Calu3 (cell line): ENCODE results near the gene MSMO1. TPM values are rescaled to one million over a fixed set of nuclear protein-coding genes. Genes with fewer than 3 reads are reported as not detected.

Source experiments
- BruUV-seq: library from RNA; stranded (reverse); fragments of 400-500 nt; replicated peaks from 2 replicates; lab custom pipeline; 2021; lab: Mats Ljungman, UMichigan
- CTCF ChIA-PET: fragments of 300-600 bp; sonication (Branson Sonifier 250); formaldehyde crosslinking; loops from one replicate; lab custom pipeline; 2022; ENCODE audit warnings: antibody characterized with exemption; lab: Charles Lee
- DNase-seq: peaks from one replicate; pipeline ENCODE4 v3.0.0; 2022
- H3K27ac Mint-ChIP-seq: one replicate; pipeline ENCODE4 v1.8.0; 2022; ENCODE audit warnings: mixed read lengths; ENCODE audit not compliant: unreplicated experiment
- H3K27me3 Mint-ChIP-seq: one replicate; pipeline ENCODE4 v1.8.0; 2022; ENCODE audit warnings: mixed read lengths; ENCODE audit not compliant: unreplicated experiment
- H3K36me3 Mint-ChIP-seq: one replicate; pipeline ENCODE4 v1.8.0; 2022; ENCODE audit warnings: mild to moderate bottlenecking, moderate library complexity, mixed read lengths; ENCODE audit not compliant: insufficient read depth, unreplicated experiment
- H3K4me1 Mint-ChIP-seq: one replicate; pipeline ENCODE4 v1.8.0; 2022; ENCODE audit warnings: mild to moderate bottlenecking, low read depth, mixed read lengths; ENCODE audit not compliant: unreplicated experiment
- H3K4me3 Mint-ChIP-seq: one replicate; pipeline ENCODE4 v1.8.0; 2022; ENCODE audit warnings: mild to moderate bottlenecking, low read depth, moderate library complexity, mixed read lengths; ENCODE audit not compliant: unreplicated experiment
- H3K9me3 Mint-ChIP-seq: one replicate; pipeline ENCODE4 v1.8.0; 2022; ENCODE audit warnings: low read depth, mixed read lengths; ENCODE audit not compliant: unreplicated experiment
- CTCF ChIP-seq: fragments of 200-600 bp; IDR thresholded peaks from one replicate; pipeline ENCODE4 v1.8.0; 2022; ENCODE audit warnings: antibody characterized with exemption; ENCODE audit not compliant: unreplicated experiment
- intact Hi-C: fragments of 100-400 bp; cut with micrococcal nuclease; formaldehyde crosslinking; loops from one replicate; pipeline ENCODE4 v1.10.0; 2022; ENCODE audit not compliant: unreplicated experiment
- total RNA-seq: library from RNA; stranded (reverse); gene quantifications from 2 replicates; pipeline ENCODE4 v1.2.3, GENCODE V29; 2022

MSMO1 gene
- total RNA-seq, 1 experiment from 2014 or later, result 111 TPM

- Mint-ChIP-seq H3K27ac (no peak overlapping the region), H3K4me1 (no peaks in the 10 kb centered on the region), H3K36me3 (no peaks in the 10 kb centered on the region), H3K4me3 (no peak overlapping the region), H3K27me3 (no peaks in the 10 kb centered on the region), H3K9me3 (no peaks in the 10 kb centered on the region)
- CTCF ChIA-PET, result no interaction called here
- BruUV-seq, result no TSS peak
- no peak for TF ChIP-seq CTCF
- no peak for DNase-seq
- intact Hi-C loops, result no loop called here
Measured at GRCh38 chr4:165384186-165384585, 56.7 kb downstream of the MSMO1 start.

DNA sequence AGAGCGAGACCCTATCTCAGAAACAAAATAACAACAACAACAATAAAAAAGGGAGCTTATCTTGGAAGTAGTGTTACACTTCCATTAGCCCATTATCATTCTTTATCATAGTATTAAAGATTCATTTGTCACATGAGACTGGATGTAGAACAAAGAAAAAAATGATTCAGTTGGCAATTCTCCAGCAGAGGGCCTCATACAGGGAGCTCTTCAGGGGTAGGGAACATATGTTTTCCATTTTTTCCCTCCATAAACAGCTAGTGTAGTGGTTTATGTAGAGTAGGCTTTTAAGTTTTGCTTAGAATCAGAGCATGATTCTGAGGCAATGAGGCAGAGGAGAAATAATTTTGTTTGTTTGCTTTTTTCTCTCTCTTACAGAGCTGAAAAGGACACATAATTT, 57.1 kb downstream of the MSMO1 start:
- Mint-ChIP-seq H3K9me3 (no peaks in the 10 kb centered on the region), H3K36me3 (no peaks in the 10 kb centered on the region), H3K4me1 (no peaks in the 10 kb centered on the region), H3K27me3 (no peaks in the 10 kb centered on the region), H3K4me3 (no peak overlapping the region), H3K27ac (no peak overlapping the region)
- BruUV-seq, result no TSS peak
- no peak for TF ChIP-seq CTCF
- DNase-seq, result no peak
- CTCF ChIA-PET, result no interaction called here
- intact Hi-C loops, result no loop called here

- BruUV-seq, result no TSS peak
- Mint-ChIP-seq H3K27me3 (no peaks in the 10 kb centered on the region), H3K4me1 (no peaks in the 10 kb centered on the region), H3K9me3 (no peaks in the 10 kb centered on the region), H3K4me3 (no peak overlapping the region), H3K36me3 (no peaks in the 10 kb centered on the region), H3K27ac (no peak overlapping the region)
- intact Hi-C loops, result no loop called here
- no peak for DNase-seq
- TF ChIP-seq CTCF, result no peak
- CTCF ChIA-PET, result no interaction called here
Measured at GRCh38 chr4:165385126-165385525, 57.7 kb downstream of the MSMO1 start.

DNA sequence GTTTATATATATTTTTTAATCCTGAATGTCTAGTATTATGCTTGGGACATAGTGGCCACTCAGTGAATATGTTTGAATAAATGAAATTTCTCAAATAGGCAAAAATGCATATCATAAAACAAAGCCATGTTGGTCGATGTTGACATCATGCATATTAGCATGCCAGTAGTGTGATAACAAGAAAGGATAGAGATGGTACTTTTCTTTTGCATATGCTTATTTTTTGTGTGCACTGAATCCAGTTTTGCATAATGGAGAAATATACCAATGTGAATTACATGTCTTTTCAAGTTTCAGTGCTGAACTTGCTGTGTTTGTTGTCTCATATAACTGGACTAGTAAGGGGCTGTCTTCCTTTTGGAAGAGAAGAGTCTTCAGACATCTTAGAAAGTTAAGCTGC, 58.9 kb downstream of the MSMO1 start:
- no peaks in the 10 kb centered on the region for H3K27me3 Mint-ChIP-seq
- CTCF ChIA-PET, result no interaction called here
- no peaks in the 10 kb centered on the region for H3K4me1 Mint-ChIP-seq
- no TSS peak for BruUV-seq
- no peaks in the 10 kb centered on the region for H3K36me3 Mint-ChIP-seq
- no peaks in the 10 kb centered on the region for H3K9me3 Mint-ChIP-seq
- intact Hi-C loops, result no loop called here
- H3K27ac Mint-ChIP-seq, result no peak overlapping the region
- H3K4me3 Mint-ChIP-seq, result no peak overlapping the region
- TF ChIP-seq CTCF, result no peak
- no peak for DNase-seq
